ENCODE measurements around the gene ENC1. TPM values are rescaled to one million over a fixed set of nuclear protein-coding genes. Genes with fewer than 3 reads are reported as not detected.

ENC1 gene
- total RNA-seq, 8 experiments from 2014 or later = 3.4 to 159 (median 32.7) TPM

DNA sequence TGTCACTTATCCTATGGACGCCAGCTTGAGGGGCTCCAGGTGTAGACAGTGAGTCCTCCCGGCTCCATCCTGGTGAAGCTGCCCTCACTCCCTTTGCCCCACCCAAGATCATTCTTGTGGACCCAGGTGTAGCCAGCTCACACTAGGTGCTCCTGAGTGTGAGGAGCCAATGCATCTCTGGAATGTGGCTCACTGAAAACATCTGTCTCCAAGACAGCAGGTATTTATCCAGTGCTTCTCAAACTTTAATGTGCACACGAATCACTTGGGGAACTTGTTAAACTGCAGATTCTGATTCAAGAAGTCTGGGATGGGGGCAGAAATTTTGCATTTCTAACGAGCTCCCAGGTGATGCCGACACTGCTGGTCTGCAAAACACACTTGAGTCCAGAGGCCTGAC lies 13.5 kb upstream of the ENC1 start:
- peaks cover under 1 to 8% of the 10 kb centered on the region in 2 donors for H3K4me1 ChIP-seq (replicated peaks in 1 of 2)
- no peak overlapping the region for H3K27ac ChIP-seq
- no peak for ATAC-seq (replicated peaks in 6 of 8)
- no peak overlapping the region for H3K4me3 ChIP-seq
- 20 to 100% (median 69%) methylated on average over 1 to 3 of the region's 5 CpGs; no CpG with 5 or more reads in 4 of the 10 experiments for WGBS, 10 experiments
- in situ Hi-C loops (cut with MboI; ENCODE audit: low pct_unique_long_range_greater_than_20kb in 2 of 9, low sequenced_read_pairs in 9 of 9, unreplicated experiment in 9 of 9) = loop anchor here in 4 of 9 experiments (5.0 to 25.0 kb wide), 3 partner anchors 258 to 1067 kb away; no protein-coding TSS in a partner anchor

DNA sequence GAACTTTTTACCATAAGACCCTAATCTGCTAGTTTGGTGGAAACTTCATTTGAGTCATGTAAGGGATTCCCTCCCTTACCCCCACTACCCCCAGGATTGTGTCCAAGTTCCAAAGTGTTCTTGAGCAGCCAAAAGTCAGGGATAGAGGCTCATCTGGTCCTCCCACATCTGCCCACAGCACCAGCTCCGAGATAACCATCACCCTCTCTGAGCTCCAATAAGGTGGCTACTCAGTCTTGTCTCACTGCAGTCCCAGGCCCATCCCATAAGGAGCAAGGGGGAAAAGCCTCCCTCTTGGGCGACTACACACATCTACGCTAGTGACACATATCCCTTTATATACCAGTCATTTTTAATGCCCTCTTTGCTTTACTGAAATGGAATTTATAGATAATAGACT lies 12.0 kb upstream of the ENC1 start:
- peaks cover 2 to 8% of the 10 kb centered on the region in 2 donors for H3K4me1 ChIP-seq (replicated peaks in 1 of 2)
- no peak for ATAC-seq (replicated peaks in 6 of 8)
- no peak overlapping the region for H3K4me3 ChIP-seq
- in situ Hi-C loops (cut with MboI; ENCODE audit: low pct_unique_long_range_greater_than_20kb in 2 of 9, low sequenced_read_pairs in 9 of 9, unreplicated experiment in 9 of 9) = loop anchor here in 4 of 9 experiments (5.0 to 25.0 kb wide), 3 partner anchors 260 to 1065 kb away; no protein-coding TSS in a partner anchor
- WGBS, 10 experiments = 67 to 100% (median 82%) methylated on average over 1 to 2 of the region's 3 CpGs; no CpG with 5 or more reads in 6 of the 10 experiments
- no peak overlapping the region for H3K27ac ChIP-seq

GRCh38 chr5:74651710-74652109 lies 11.2 kb upstream of the ENC1 start:
- peak in 3 of 8 experiments; percentile 22 to 54 (median 51) for ATAC-seq (replicated peaks in 6 of 8)
- Histone ChIP-seq H3K4me1 (replicated peaks in 1 of 2) (peaks cover 2 to 8% of the 10 kb centered on the region in 2 donors), H3K4me3 (no peak overlapping the region), H3K27ac (no peak overlapping the region)
- WGBS, 10 experiments = 63 to 100% (median 100%) methylated on average over 1 to 3 of the region's 3 CpGs; no CpG with 5 or more reads in 2 of the 10 experiments
- in situ Hi-C loops (cut with MboI; ENCODE audit: low pct_unique_long_range_greater_than_20kb in 2 of 9, low sequenced_read_pairs in 9 of 9, unreplicated experiment in 9 of 9) = loop anchor here in 4 of 9 experiments (5.0 to 25.0 kb wide), 3 partner anchors 261 to 1064 kb away; no protein-coding TSS in a partner anchor

GRCh38 chr5:74649421-74649973 lies 9.0 kb upstream of the ENC1 start:
- peaks cover 2 to 8% of the 10 kb centered on the region in 2 donors for H3K4me1 ChIP-seq (replicated peaks in 1 of 2)

DNA sequence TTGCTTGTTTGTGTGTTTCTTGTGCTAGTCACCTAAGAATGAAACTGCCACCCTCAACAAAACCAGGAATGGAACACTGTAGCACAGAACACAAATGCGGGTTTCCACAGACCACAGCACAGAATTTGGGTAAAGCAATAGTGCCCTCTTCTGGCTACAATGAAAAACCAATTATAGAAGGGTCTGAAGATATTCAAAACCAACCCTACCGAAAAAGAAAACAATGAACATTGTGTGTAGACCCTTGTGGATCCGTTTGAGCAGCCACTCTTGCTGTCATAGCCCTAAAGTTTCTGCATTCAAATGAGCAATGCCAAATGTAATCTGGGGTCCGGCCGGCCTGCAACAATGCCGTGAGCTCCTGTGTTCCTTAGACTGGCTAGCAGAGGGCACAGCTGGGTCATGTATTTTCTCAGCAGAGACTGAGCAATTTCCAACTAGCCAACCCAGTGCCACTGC lies 8.3 kb upstream of the ENC1 start:
- Histone ChIP-seq H3K4me1 (replicated peaks in 1 of 2) (peaks cover 2 to 8% of the 10 kb centered on the region in 2 donors), H3K27ac (no peak overlapping the region), H3K4me3 (no peak overlapping the region)
- ATAC-seq (replicated peaks in 6 of 8) = peak; percentile 84 to 96 (median 90)
- in situ Hi-C loops (cut with MboI; ENCODE audit: low pct_unique_long_range_greater_than_20kb in 2 of 9, low sequenced_read_pairs in 9 of 9, unreplicated experiment in 9 of 9) = loop anchor here in 8 of 9 experiments (10.0 to 25.0 kb wide), 5 partner anchors 612 to 754 kb away; no protein-coding TSS in a partner anchor
- 0 to 57% (median 6%) methylated on average over 1 to 6 of the region's 6 CpGs; no CpG with 5 or more reads in 1 of the 10 experiments for WGBS, 10 experiments

More at GRCh38 chr5:74649421-74649973, 9.0 kb upstream of the ENC1 start:
- 0 to 60% (median 20%) methylated on average over 1 of the region's 1 CpG; no CpG with 5 or more reads in 3 of the 10 experiments for WGBS, 10 experiments
- in situ Hi-C loops (cut with MboI; ENCODE audit: low pct_unique_long_range_greater_than_20kb in 2 of 9, low sequenced_read_pairs in 9 of 9, unreplicated experiment in 9 of 9) = loop anchor here in 8 of 9 experiments (10.0 to 25.0 kb wide), 5 partner anchors 612 to 755 kb away; no protein-coding TSS in a partner anchor
- no peak overlapping the region for H3K4me3 ChIP-seq
- ATAC-seq (replicated peaks in 6 of 8) = no peak
- H3K27ac ChIP-seq = no peak overlapping the region

DNA sequence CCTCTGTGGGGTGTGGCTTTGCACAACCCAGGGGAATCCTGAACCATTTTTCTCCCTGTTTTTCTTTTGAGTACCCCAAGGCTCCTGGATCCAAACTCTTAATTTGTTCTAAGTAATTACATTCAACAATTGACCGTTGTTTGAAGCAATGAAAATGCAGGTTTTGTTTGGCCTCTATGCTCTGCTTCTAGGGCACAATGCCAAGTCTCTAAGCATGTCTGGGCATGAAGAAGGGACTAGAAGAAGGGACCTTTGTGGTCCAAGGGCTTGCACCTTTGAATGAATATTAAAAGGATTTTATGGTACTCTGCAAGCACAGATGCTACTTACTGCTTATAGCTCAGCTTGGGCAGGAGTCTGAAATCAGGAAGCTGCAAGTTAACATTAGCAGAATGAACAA lies 6.6 kb upstream of the ENC1 start:
- in situ Hi-C loops (cut with MboI; ENCODE audit: low pct_unique_long_range_greater_than_20kb in 2 of 9, low sequenced_read_pairs in 9 of 9, unreplicated experiment in 9 of 9) = loop anchor here in 8 of 9 experiments (10.0 to 25.0 kb wide), 5 partner anchors 610 to 752 kb away; no protein-coding TSS in a partner anchor
- WGBS, 10 experiments = 0 to 100% (median 67%) methylated on average over 1 of the region's 1 CpG; no CpG with 5 or more reads in 3 of the 10 experiments
- peaks cover 7 to 8% of the 10 kb centered on the region in 2 donors for H3K4me1 ChIP-seq (replicated peaks in 1 of 2)
- no peak for ATAC-seq (replicated peaks in 6 of 8)
- no peak overlapping the region for H3K27ac ChIP-seq
- no peak overlapping the region for H3K4me3 ChIP-seq

DNA sequence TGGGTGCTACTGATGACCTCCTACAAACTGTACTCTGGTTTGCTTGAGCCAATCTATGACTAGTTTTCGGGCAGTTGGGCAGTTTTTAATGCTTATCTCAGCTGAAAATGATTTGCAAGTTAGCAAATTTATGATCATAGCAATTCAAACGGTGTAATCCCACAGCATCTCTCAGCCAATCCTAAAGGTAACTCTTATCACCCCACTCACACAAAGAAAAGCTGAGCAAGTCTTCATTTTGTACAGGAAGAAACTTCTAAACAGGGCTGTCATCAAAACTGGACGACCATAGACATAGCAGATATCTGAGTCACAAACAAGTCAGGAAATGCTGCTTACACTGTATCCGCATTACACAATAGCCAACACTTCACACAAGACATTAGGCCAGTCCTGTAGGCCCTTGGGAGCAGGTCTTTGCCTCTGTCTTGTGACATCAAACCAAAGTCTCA lies 2.6 kb upstream of the ENC1 start:
- in situ Hi-C loops (cut with MboI; ENCODE audit: low pct_unique_long_range_greater_than_20kb in 2 of 9, low sequenced_read_pairs in 9 of 9, unreplicated experiment in 9 of 9) = loop anchor here in 8 of 9 experiments (5.0 to 25.0 kb wide), 6 partner anchors 606 to 748 kb away; no protein-coding TSS in a partner anchor
- H3K27ac ChIP-seq = no peak overlapping the region
- H3K4me3 ChIP-seq = no peak overlapping the region
- no peak for ATAC-seq (replicated peaks in 6 of 8)
- peaks cover 5 to 11% of the 10 kb centered on the region in 2 donors for H3K4me1 ChIP-seq (replicated peaks in 1 of 2)
- WGBS, 10 experiments = 30 to 100% (median 75%) methylated on average over 1 to 4 of the region's 4 CpGs; no CpG with 5 or more reads in 1 of the 10 experiments

- in situ Hi-C loops (cut with MboI; ENCODE audit: low pct_unique_long_range_greater_than_20kb in 2 of 9, low sequenced_read_pairs in 9 of 9, unreplicated experiment in 9 of 9) = loop anchor here in 8 of 9 experiments (5.0 to 25.0 kb wide), 6 partner anchors 605 to 748 kb away; no protein-coding TSS in a partner anchor
- Histone ChIP-seq H3K4me3 (no peak overlapping the region), H3K4me1 (replicated peaks in 1 of 2) (peaks cover 5 to 15% of the 10 kb centered on the region in 2 donors), H3K27ac (no peak overlapping the region)
- 83 to 100% (median 92%) methylated on average over 2 to 5 of the region's 6 CpGs; no CpG with 5 or more reads in 1 of the 10 experiments for WGBS, 10 experiments
- ATAC-seq (replicated peaks in 6 of 8) = no peak
These were observed 2.0 kb upstream of the ENC1 start for GRCh38 chr5:74642543-74642863.

GRCh38 chr5:74641735-74642542 lies 1.4 kb upstream of the ENC1 start:
- in situ Hi-C loops (cut with MboI; ENCODE audit: low pct_unique_long_range_greater_than_20kb in 2 of 9, low sequenced_read_pairs in 9 of 9, unreplicated experiment in 9 of 9) = loop anchor here in 8 of 9 experiments (5.0 to 25.0 kb wide), 6 partner anchors 605 to 747 kb away; no protein-coding TSS in a partner anchor
- peak overlapping the region; percentile 58 to 78 (median 64) for H3K4me3 ChIP-seq
- H3K27ac ChIP-seq = peak overlapping the region in 1 of 2 donors; percentile 14
- H3K4me1 ChIP-seq (replicated peaks in 1 of 2) = peaks cover 5 to 15% of the 10 kb centered on the region in 2 donors
- WGBS, 10 experiments = 0 to 26% (median 9%) methylated on average over 3 to 24 of the region's 28 CpGs; no CpG with 5 or more reads in 2 of the 10 experiments
- ATAC-seq (replicated peaks in 6 of 8) = peak in 5 of 8 experiments; percentile 2 to 10 (median 4)

- WGBS, 10 experiments = 0 to 10% (median 1%) methylated on average over 2 to 16 of the region's 47 CpGs; no CpG with 5 or more reads in 1 of the 10 experiments
- peaks cover 5 to 15% of the 10 kb centered on the region in 2 donors for H3K4me1 ChIP-seq (replicated peaks in 1 of 2)
- H3K27ac ChIP-seq = peak overlapping the region in 1 of 2 donors; percentile 80
- in situ Hi-C loops (cut with MboI; ENCODE audit: low pct_unique_long_range_greater_than_20kb in 2 of 9, low sequenced_read_pairs in 9 of 9, unreplicated experiment in 9 of 9) = loop anchor here in 8 of 9 experiments (5.0 to 25.0 kb wide), 6 partner anchors 604 to 746 kb away; no protein-coding TSS in a partner anchor
- peak; percentile 31 to 56 (median 51) for ATAC-seq (replicated peaks in 6 of 8)
- H3K4me3 ChIP-seq = peak overlapping the region; percentile 58 to 78 (median 64)
These were observed 616 bp upstream of the ENC1 start for GRCh38 chr5:74640954-74641734.

DNA sequence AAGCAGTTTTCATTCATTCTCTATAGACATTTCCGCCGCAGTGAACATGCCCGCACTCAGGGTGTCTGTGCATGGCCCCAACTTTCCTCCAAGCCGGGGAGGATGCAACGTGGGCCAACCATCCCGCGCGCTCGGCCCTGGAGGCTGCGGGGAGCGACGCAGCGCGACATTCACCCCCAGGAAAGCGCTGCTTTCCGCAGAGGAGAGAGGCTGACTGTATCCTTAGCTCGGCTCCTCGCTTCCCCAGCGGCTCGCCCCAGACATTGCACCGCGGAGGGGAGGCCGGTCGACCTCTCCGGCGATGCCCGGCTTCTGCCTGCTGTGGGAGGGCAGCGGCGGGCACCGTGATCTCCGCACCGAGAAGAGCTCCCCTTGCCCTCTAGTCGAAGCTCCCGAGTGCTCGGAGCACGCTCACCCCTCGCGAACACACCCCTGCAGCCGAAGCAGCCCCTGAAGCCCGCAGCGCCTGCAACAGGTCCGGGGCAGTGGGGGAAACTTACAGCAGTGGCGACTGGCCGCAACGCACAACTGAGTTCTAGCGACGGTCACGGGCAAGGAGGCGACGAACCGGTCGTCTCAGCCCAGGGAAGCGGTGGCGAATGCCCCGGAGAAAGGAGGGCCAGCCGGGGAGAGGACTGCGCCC lies 600 bp downstream of the ENC1 start:
- H3K4me3 ChIP-seq = peak overlapping the region; percentile 58 to 78 (median 64)
- ATAC-seq (replicated peaks in 6 of 8) = peak; percentile 25 to 61 (median 51)
- peaks cover 5 to 15% of the 10 kb centered on the region in 2 donors for H3K4me1 ChIP-seq (replicated peaks in 1 of 2)
- peak overlapping the region in 1 of 2 donors; percentile 80 for H3K27ac ChIP-seq
- 0 to 3% (median 1%) methylated on average over 3 to 12 of the region's 57 CpGs; no CpG with 5 or more reads in 4 of the 10 experiments for WGBS, 10 experiments
- in situ Hi-C loops (cut with MboI; ENCODE audit: low pct_unique_long_range_greater_than_20kb in 2 of 9, low sequenced_read_pairs in 9 of 9, unreplicated experiment in 9 of 9) = loop anchor here in 8 of 9 experiments (5.0 to 25.0 kb wide), 6 partner anchors 603 to 745 kb away; no protein-coding TSS in a partner anchor

All from motor neuron (in vitro differentiated cells).